GM18508 (cell line): ENCODE results near the gene IRX2.

Experiments used
- ATAC-seq: cut with Tn5 transposase; IDR thresholded peaks from one replicate; pipeline ENCODE4 v1.9.1; 2021; ENCODE audit warnings: moderate number of reproducible peaks; ENCODE audit not compliant: insufficient read depth, unreplicated experiment

Gene IRX2

DNA sequence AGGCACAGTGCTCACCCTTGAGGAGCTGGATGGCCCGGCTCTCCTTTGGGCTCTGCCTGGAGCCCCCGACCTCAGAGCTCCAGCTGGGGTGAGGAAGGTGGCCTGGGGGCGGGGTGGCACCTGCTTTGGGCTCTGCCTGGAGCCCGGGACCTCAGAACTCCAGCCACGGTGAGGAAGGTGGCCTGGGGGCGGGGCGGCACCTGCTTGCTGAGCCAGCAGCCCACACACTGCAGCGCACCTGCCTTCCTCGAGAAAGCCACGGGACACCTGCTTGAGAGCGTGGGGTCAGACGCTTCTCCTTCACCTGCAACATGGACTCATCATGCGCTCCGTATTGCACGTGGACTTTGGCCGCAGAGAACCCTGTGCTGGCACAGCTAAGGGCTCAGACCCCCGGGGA lies 51.8 kb downstream of the IRX2 start:
- ATAC-seq, result no peak

DNA sequence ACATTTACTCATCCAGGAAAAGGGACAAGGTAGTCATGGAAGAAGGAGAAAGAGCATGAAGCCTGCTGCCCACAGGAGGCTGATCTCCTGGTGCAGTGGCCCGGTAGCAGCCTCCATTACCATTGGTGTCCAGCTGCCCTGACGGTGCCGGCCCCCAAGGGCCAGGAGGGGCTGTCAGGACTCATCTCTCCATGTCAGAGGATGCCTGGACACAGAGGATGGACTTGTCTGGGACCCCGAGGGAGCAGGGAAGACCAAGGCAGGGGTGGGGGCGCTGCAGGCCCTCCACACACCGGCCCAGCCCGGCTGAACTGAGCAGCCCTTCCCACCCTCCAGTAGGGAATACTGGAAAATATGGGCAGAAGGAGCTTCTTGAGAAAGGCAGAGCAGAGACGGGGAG lies 52.2 kb downstream of the IRX2 start:
- no peak for ATAC-seq

DNA sequence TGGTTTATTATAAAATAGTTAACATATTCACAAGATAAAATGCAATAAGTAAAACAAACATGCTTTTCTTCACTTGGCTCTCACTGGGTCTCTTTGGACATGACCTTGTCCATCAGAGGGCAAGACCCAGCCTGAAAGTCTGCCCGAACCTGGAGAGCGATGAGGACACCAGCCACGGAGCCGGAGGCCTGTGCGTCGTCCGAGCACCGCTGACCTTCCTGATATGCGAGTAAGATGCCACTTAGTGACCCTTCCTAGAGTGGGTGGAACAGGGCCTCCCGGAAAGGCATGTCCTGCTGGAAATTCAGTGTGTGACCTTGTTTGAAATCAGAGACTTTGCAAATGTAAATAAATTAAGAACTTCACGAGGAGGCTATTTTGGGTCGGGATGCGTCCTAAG lies 52.9 kb downstream of the IRX2 start:
- ATAC-seq, result no peak

DNA sequence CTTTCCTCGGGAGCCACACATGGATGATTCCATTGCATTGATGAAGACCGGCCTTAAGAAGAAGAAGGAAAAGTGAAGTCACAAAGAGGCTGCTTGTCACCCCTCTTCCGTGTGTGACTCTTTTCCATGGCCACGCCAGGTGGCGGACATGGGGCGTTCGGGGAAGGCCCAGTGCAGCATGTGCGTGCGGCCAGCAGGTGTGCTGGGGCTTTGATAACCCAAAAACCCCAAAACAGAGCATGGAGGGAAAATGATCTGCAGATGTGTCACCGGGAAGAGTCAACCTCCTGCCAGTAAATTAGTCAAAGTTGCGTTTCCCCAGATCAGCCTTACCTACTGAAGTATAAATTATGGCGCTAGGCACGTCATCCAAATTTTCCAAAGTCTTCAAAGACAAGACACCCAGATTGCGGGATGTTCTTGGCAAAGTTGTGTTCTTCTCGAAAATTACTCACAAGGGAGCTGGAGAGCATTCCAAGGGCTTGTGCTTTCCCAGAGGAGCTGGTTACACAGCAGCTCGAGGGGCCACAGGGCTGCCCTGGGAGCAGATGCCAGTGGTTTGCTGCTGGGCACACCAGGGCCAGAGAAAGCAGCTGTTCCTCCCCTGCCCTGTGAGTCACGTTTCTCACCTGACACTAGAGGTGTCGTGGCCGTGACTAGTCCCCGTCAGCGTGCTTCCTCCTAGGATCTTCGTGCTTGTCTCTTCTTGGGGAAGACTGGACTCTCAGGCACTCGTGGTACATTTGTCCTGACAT lies 53.9 kb downstream of the IRX2 start:
- ATAC-seq, result no peak

DNA sequence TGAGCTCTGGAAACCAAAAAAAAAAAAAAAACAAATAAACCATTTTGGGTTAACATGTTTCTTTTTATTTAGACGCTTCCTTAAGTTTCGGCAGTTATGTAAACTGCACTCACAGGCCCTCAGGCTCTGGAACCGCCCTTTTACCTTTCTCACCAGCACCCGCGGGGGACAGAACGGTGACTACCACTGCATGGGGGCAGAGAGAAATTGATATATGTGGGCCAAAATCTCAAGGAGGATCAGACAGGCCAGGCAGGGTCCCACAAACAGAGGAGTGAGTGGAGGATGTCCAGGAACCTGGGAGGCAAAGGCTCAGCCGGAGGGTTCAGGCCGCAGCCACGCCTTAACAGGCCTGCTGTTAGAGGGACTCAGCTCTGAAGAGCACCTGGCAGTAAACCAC lies 54.4 kb downstream of the IRX2 start:
- ATAC-seq, result no peak
